AG09309 (cell line): Measurements from ENCODE around the gene MORC4.

ENCODE experiments used
- DNase-seq: peaks from one replicate; pipeline ENCODE4 v3.0.0-alpha.2; 2010; ENCODE audit warnings: low read depth
- H3K4me3 ChIP-seq: 2 replicates; pipeline ENCODE4 v1.5.1; 2011; ENCODE audit warnings: mild to moderate bottlenecking, low read depth, low read length, moderate library complexity; ENCODE audit not compliant: control insufficient read depth
- CTCF ChIP-seq: IDR thresholded peaks from 2 replicates; pipeline ENCODE4 v1.5.1; 2011; ENCODE audit warnings: mild to moderate bottlenecking, low read depth, low read length, inconsistent platforms; ENCODE audit not compliant: insufficient read depth, control insufficient read depth; ENCODE audit errors: missing control alignments

The MORC4 gene

GRCh38 chrX:107000013-107000515, at the start of gene MORC4:
Gene MORC4, minus strand, starts transcription at chrX:107000212. Its CDS starts 243 bp downstream, at chrX:106999969.
- no peak for TF ChIP-seq CTCF
- DNase-seq = peak; percentile 29
- H3K4me3 ChIP-seq = peak within 1 kb of the TSS; percentile 58

GRCh38 chrX:107047622-107048021, 47.6 kb upstream of the MORC4 start:
- no peak for TF ChIP-seq CTCF
- DNase-seq = no peak
- H3K4me3 ChIP-seq = no peak overlapping the region

GRCh38 chrX:107029752-107030151, 29.7 kb upstream of the MORC4 start:
- H3K4me3 ChIP-seq = no peak overlapping the region
- DNase-seq = no peak
- TF ChIP-seq CTCF = no peak

- TF ChIP-seq CTCF = peak; percentile 66
- no peak overlapping the region for H3K4me3 ChIP-seq
- no peak for DNase-seq
Measured at GRCh38 chrX:107025545-107025944, 25.5 kb upstream of the MORC4 start.

- no peak for DNase-seq
- no peak for TF ChIP-seq CTCF
Measured at GRCh38 chrX:107014936-107015335, 14.9 kb upstream of the MORC4 start.

GRCh38 chrX:107008034-107008433, 8.0 kb upstream of the MORC4 start:
- no peak overlapping the region for H3K4me3 ChIP-seq
- TF ChIP-seq CTCF = no peak
- DNase-seq = no peak

More at GRCh38 chrX:107014936-107015335, 14.9 kb upstream of the MORC4 start:
- H3K4me3 ChIP-seq = no peak overlapping the region
